K562 treated with DMSO at 1 percent for 4 hours (cell line): ENCODE data around the gene SLC9A2. TPM values are rescaled to one million over a fixed set of nuclear protein-coding genes. Genes with fewer than 3 reads are reported as not detected.

Experiments
- total RNA-seq: library from RNA; unstranded; fragments of 300-600 nt; gene quantifications from 2 replicates; pipeline ENCODE4 v1.2.3, GENCODE V29; 2022; ENCODE audit not compliant: insufficient read depth

SLC9A2 gene, protein sequence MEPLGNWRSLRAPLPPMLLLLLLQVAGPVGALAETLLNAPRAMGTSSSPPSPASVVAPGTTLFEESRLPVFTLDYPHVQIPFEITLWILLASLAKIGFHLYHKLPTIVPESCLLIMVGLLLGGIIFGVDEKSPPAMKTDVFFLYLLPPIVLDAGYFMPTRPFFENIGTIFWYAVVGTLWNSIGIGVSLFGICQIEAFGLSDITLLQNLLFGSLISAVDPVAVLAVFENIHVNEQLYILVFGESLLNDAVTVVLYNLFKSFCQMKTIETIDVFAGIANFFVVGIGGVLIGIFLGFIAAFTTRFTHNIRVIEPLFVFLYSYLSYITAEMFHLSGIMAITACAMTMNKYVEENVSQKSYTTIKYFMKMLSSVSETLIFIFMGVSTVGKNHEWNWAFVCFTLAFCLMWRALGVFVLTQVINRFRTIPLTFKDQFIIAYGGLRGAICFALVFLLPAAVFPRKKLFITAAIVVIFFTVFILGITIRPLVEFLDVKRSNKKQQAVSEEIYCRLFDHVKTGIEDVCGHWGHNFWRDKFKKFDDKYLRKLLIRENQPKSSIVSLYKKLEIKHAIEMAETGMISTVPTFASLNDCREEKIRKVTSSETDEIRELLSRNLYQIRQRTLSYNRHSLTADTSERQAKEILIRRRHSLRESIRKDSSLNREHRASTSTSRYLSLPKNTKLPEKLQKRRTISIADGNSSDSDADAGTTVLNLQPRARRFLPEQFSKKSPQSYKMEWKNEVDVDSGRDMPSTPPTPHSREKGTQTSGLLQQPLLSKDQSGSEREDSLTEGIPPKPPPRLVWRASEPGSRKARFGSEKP
- 0.35 and 0.73 TPM in 2 replicates for total RNA-seq

DNA sequence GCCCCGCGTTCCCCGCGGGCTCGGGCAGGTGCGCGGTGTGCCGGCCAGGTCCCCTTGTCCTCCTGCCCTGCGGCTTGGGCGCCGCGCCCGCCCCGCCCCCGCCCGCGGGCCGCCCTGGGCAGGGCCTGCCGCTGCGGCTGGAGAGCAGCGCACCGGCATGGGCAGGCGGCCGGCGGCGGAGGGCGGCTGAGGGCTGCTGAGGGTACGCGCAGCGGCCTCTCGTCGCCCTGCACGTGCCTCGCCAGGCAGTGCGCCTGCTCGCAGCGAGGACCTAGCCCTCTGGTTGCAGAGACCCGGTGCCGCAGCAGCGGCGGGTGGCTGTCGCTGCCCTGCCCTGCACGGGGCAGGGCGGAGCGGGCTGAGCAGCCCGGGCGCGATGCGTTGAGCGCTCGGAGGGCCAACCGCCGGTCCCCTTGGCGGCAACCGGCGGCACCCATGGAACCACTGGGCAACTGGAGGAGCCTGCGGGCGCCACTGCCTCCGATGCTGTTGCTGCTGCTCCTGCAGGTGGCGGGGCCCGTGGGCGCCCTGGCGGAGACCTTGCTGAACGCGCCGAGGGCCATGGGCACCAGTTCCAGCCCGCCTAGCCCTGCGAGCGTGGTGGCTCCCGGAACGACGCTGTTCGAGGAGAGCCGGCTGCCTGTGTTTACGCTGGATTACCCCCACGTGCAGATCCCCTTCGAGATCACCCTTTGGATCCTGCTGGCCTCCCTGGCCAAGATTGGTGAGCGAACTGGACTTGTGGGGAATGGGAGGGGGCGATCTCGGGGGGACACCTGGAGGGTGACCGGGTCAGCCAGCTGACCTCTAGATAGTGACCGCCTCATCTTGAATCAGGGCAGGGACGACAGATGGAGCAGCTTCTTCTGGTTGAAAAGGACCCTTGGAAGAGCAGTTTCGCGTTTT lies at the start of gene SLC9A2:
Gene SLC9A2 (plus strand): TSS at position 140 of the 906 bp plus-strand sequence. CDS start 296 bp downstream, at position 436.

Other genes starting within 250 kb of the SLC9A2 start
- gene IL18RAP, start 196.4 kb upstream of the SLC9A2 start, total RNA-seq, result 8.3 and 13.8 TPM in 2 replicates
- not detected in 2 replicates for gene SLC9A4, start 146.3 kb upstream of the SLC9A2 start, total RNA-seq
- 1.2 and 3.7 TPM in 2 replicates for gene TMEM182, start 142.5 kb downstream of the SLC9A2 start, total RNA-seq